ENCODE data around the gene DMAC2.

Gene DMAC2

DNA sequence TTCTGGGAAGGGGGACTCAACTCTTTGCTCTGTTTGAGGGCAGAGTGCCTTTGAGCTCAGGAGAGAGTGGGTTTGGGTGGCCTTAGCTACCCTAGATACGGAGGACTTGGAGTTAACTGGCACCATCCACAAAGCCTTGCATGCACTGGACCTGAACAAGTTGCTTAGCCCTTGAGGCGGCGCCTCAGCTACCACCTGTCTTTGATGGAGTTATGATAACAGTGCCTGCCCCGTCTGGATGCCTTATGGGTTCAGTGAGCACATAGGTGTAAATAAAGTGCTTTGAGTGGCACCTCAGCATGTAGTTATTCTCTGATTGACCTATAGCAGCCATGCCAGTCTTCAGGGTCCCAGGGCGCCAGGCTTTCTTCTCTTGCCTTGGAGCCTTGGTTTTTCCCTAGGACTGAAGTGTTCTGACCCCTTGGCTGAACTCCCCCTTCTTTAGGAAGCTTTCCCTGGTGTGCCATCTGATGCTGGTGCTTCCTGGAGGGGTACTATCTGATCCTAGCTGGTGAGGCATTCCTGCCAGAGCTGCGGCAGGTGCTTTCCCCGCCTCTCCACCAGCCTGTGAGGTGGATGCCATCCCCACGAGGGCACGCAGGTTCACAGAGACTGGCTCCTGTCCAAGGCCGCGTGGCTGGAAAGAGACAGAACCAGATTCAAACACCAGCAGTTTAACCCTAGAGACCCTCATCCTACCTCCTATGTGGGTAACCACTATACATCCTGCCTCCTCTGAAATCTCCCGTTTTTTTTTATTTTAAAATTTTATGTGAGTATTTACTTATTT, 36.3 kb downstream of the DMAC2 start:
- Histone ChIP-seq H4K20me1 (peaks cover 31% of the 10 kb centered on the region; the same call in 1 of the 2 replicates), H3K4me2 (peak overlapping the region; percentile 8; the same call in 1 of the 2 replicates), H3K36me3 (peaks cover 52% of the 10 kb centered on the region; the same call in 1 of the 2 replicates), H3K27me3 (no peaks in the 10 kb centered on the region), H3K9ac (no peak overlapping the region), H3K27ac (no peak overlapping the region), H3K9me3 (no peaks in the 10 kb centered on the region), H3K4me1 (peaks cover 44% of the 10 kb centered on the region), H3K4me3 (no peak overlapping the region)
- no peak for TF ChIP-seq Cebpa-rat (IDR thresholded peaks at IDR 0.05)

GRCh38 chr19:41402010-41402409, 37.7 kb downstream of the DMAC2 start:
- Histone ChIP-seq H3K9ac (no peak overlapping the region), H3K4me1 (peaks cover 33% of the 10 kb centered on the region), H3K9me3 (no peaks in the 10 kb centered on the region), H3K27me3 (no peaks in the 10 kb centered on the region), H3K36me3 (peaks cover 45% of the 10 kb centered on the region; the same call in 1 of the 2 replicates), H3K27ac (no peak overlapping the region), H4K20me1 (peaks cover 31% of the 10 kb centered on the region; the same call in 1 of the 2 replicates), H3K4me2 (no peak overlapping the region), H3K4me3 (no peak overlapping the region)
- no peak for TF ChIP-seq Cebpa-rat (IDR thresholded peaks at IDR 0.05)

DNA sequence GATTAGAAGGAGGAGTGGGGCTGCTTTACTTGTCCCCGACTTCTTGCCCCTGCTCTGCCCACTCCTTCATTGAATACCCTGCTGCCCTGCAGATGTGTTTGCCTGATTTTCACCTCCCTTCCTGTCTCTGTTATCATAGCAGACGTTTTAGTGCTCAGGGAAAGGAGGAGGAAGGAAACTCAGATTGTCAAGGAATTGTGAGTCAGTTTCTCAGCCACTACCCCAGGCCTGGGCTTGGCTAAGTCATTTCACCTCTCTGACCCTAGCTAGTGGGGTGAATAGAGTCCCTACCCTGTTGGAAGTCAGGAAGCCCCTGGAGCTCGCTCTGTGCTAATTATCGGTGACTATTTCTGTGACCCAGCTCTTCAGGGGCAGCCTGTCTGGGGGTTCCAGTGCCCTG, 38.2 kb downstream of the DMAC2 start:
- Histone ChIP-seq H3K27me3 (no peaks in the 10 kb centered on the region), H3K4me2 (no peak overlapping the region), H3K4me3 (no peak overlapping the region), H4K20me1 (peaks cover 31% of the 10 kb centered on the region; the same call in 1 of the 2 replicates), H3K4me1 (peaks cover 30% of the 10 kb centered on the region), H3K27ac (no peak overlapping the region), H3K9ac (no peak overlapping the region), H3K36me3 (peaks cover 45% of the 10 kb centered on the region; the same call in 1 of the 2 replicates), H3K9me3 (no peaks in the 10 kb centered on the region)
- no peak for TF ChIP-seq Cebpa-rat (IDR thresholded peaks at IDR 0.05)

- H3K9ac ChIP-seq: peak overlapping the region; percentile 97
These were observed 40.2 kb downstream of the DMAC2 start for GRCh38 chr19:41399525-41399924.

DNA sequence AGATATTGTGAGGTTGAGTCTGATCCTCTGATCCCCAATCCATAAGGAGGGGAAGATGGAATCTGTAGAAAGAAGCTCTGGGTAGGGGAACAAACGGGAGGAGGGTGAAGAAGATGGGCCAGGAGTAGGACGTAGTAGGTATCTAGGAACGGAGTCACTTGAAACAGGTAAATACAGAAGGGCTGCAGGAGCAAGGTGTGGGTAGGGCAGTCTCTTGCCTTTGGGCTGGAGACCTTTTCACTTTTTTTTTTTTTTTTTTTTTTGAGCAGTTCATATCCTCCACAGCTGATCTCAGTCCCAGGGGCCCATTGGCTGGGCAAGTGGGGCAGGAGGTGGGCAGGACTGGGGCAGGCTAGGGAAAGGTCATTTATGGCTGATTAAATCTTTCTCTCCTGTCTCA, 40.6 kb downstream of the DMAC2 start:
- H3K27me3 ChIP-seq: no peaks in the 10 kb centered on the region
- H3K9me3 ChIP-seq: no peaks in the 10 kb centered on the region
- peak overlapping the region; percentile 97 for H3K9ac ChIP-seq
- H3K4me2 ChIP-seq: peak overlapping the region; percentile 88
- 0 out of 2 replicates have a peak overlapping the region, but pooled peaks have one; percentile 96 for H3K27ac ChIP-seq
- TF ChIP-seq Cebpa-rat (IDR thresholded peaks at IDR 0.05): no peak
- peaks cover 33% of the 10 kb centered on the region for H3K36me3 ChIP-seq
- H3K4me3 ChIP-seq: peak overlapping the region; percentile 93
- peaks cover 28% of the 10 kb centered on the region; the same call in 1 of the 2 replicates for H4K20me1 ChIP-seq
- peaks cover 54% of the 10 kb centered on the region for H3K4me1 ChIP-seq

More at GRCh38 chr19:41399525-41399924, 40.2 kb downstream of the DMAC2 start:
- peak overlapping the region; percentile 88 for H3K4me2 ChIP-seq
- H4K20me1 ChIP-seq: peaks cover 24% of the 10 kb centered on the region; the same call in 1 of the 2 replicates
- no peaks in the 10 kb centered on the region for H3K27me3 ChIP-seq
- H3K4me3 ChIP-seq: 0 out of 2 replicates have a peak overlapping the region, but pooled peaks have one; percentile 93
- peaks cover 50% of the 10 kb centered on the region for H3K4me1 ChIP-seq
- H3K27ac ChIP-seq: 0 out of 2 replicates have a peak overlapping the region, but pooled peaks have one; percentile 13
- TF ChIP-seq Cebpa-rat (IDR thresholded peaks at IDR 0.05): no peak
- no peaks in the 10 kb centered on the region for H3K9me3 ChIP-seq
- peaks cover 29% of the 10 kb centered on the region for H3K36me3 ChIP-seq

DNA sequence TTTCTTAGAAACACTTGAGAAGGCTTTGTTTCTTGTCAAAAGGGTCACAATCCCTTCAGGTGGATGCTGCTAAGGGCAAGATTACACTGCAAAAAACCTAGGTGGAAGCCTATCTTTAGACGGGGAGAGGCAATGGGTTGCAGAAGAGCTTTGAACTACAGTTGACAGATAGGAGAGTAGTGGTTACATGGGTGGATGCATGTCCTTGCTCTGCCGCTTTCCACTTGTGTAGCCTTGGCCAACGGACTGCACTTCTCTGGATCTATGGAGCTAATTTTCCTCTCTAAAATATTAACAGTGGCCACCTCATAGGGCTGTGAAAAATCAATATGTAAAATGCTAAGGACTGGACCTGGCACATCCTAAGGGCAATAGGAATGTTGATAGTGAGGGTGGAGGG, 41.1 kb downstream of the DMAC2 start:
- no peaks in the 10 kb centered on the region for H3K9me3 ChIP-seq
- peaks cover 34% of the 10 kb centered on the region for H3K36me3 ChIP-seq
- H3K4me3 ChIP-seq: peak overlapping the region; percentile 93
- peak overlapping the region; percentile 88 for H3K4me2 ChIP-seq
- H3K27ac ChIP-seq: peak overlapping the region; percentile 96
- H3K4me1 ChIP-seq: peaks cover 51% of the 10 kb centered on the region
- no peaks in the 10 kb centered on the region for H3K27me3 ChIP-seq
- peak overlapping the region; percentile 97 for H3K9ac ChIP-seq
- TF ChIP-seq Cebpa-rat (IDR thresholded peaks at IDR 0.05): no peak
- H4K20me1 ChIP-seq: peaks cover 29% of the 10 kb centered on the region; the same call in 1 of the 2 replicates

GRCh38 chr19:41398050-41398418, 41.7 kb downstream of the DMAC2 start:
- Histone ChIP-seq H3K27ac (peak overlapping the region; percentile 96), H3K27me3 (no peaks in the 10 kb centered on the region), H4K20me1 (peaks cover 30% of the 10 kb centered on the region; the same call in 1 of the 2 replicates), H3K9me3 (no peaks in the 10 kb centered on the region), H3K4me3 (peak overlapping the region; percentile 93), H3K36me3 (peaks cover 34% of the 10 kb centered on the region), H3K4me1 (peaks cover 45% of the 10 kb centered on the region), H3K9ac (peak overlapping the region; percentile 97), H3K4me2 (peak overlapping the region; percentile 88)
- no peak for TF ChIP-seq Cebpa-rat (IDR thresholded peaks at IDR 0.05)

GRCh38 chr19:41397086-41398049, 42.3 kb downstream of the DMAC2 start, which contains the start of the genes BCKDHA and EXOSC5:
TSS of gene BCKDHA (plus strand) at chr19:41397818. CDS start at chr19:41397828, 10 bp downstream.
TSS of gene EXOSC5 (minus strand) at chr19:41397359. CDS start at chr19:41397328, 31 bp downstream.
- no peaks in the 10 kb centered on the region for H3K9me3 ChIP-seq
- H3K9ac ChIP-seq: peak within 1 kb of the TSS; percentile 97
- peaks cover 34% of the 10 kb centered on the region for H3K36me3 ChIP-seq
- peaks cover 44% of the 10 kb centered on the region for H3K4me1 ChIP-seq
- peak within 1 kb of the TSS; percentile 88 for H3K4me2 ChIP-seq
- no peak for TF ChIP-seq Cebpa-rat (IDR thresholded peaks at IDR 0.05)
- H4K20me1 ChIP-seq: peaks cover 29% of the 10 kb centered on the region; the same call in 1 of the 2 replicates
- peak within 1 kb of the TSS; percentile 93 for H3K4me3 ChIP-seq
- H3K27me3 ChIP-seq: no peaks in the 10 kb centered on the region
- peak within 1 kb of the TSS; percentile 96 for H3K27ac ChIP-seq

DNA sequence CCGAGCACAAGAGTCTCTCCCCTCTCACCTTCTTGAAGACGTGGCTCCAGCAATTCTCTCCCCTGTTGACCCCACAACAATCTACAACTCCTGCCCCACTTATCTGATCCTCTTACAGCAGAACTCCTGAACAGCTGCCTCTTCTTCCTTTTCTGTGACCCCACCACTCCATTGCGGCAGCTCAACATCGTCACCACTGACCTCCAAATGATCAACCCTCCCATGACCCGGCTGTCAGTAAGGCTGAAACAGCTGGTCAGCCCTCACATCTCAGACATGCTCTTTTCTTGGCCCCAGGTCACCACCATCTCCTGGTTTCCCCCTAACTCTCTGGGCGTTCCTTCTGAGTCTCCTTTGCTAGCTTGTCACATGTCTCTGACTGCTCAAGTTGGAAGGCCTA, 44.4 kb downstream of the DMAC2 start:
- Histone ChIP-seq H3K27me3 (no peaks in the 10 kb centered on the region), H3K4me1 (peaks cover 44% of the 10 kb centered on the region), H3K9ac (peak overlapping the region; percentile 97), H3K4me2 (peak overlapping the region; percentile 88), H4K20me1 (peaks cover 38% of the 10 kb centered on the region; the same call in 1 of the 2 replicates), H3K27ac (no peak overlapping the region; the same call in 1 of the 2 replicates), H3K4me3 (peak overlapping the region; percentile 93; the same call in 1 of the 2 replicates), H3K9me3 (no peaks in the 10 kb centered on the region), H3K36me3 (peaks cover 42% of the 10 kb centered on the region)
- no peak for TF ChIP-seq Cebpa-rat (IDR thresholded peaks at IDR 0.05)
